GM19372 (cell line): Measurements from ENCODE around the gene PNMA5.

ENCODE experiments used
- ATAC-seq: cut with Tn5 transposase; IDR thresholded peaks from one replicate; pipeline ENCODE4 v1.9.1; 2021; ENCODE audit warnings: mild to moderate bottlenecking, low read depth, moderate library complexity; ENCODE audit not compliant: unreplicated experiment

Gene PNMA5

GRCh38 chrX:152959626-152960025 lies 34.3 kb downstream of the PNMA5 start:
- no peak for ATAC-seq

DNA sequence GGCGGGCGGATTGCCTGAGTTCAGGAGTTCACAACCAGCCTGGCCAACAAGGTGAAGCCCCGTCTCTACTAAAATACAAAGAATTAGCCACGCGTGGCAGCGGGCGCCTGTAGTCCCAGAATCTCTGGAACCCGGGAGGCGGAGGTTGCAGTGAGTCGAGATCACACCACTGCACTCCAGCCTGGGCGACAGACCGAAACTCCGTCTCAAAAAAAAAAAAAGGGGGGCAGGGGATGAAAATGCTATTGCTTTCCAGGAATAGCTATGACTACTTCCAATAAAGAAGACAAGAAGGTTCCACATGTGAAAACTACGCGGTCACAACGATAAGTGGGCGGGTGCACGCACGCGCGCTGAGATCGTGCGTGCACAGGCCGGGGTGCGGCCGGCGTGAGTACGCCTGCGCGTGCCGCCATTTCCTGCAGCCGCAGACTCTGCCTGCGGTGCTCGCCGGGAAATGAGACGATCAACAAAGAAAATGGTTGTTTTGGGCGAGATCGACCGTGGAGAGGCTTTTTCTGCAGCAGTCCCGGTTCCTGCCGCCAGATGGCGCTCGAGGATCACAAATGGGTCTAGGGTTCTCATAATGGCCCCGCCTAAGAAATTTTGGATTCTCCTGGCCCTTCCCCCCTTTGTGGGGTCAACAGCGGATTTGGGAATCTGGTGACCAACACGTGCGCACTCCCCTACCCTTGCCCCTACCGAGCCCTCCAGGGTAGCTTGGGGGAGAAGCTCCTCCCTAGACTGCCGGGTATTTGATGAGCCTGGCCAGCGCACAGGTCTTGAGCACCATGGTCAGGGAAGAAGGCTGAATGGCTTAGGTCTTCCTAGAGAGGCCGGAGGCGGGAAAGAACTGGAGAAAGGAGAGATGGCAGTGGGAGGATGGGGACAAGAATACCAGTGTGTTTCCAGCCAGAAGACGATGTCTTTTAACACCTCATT lies 35.1 kb downstream of the PNMA5 start:
- ATAC-seq, result peak; percentile 96

- ATAC-seq, result no peak
Measured at GRCh38 chrX:152958047-152958446, 35.9 kb downstream of the PNMA5 start.

- ATAC-seq, result no peak
Measured at GRCh38 chrX:152950786-152951185, 43.1 kb downstream of the PNMA5 start.

DNA sequence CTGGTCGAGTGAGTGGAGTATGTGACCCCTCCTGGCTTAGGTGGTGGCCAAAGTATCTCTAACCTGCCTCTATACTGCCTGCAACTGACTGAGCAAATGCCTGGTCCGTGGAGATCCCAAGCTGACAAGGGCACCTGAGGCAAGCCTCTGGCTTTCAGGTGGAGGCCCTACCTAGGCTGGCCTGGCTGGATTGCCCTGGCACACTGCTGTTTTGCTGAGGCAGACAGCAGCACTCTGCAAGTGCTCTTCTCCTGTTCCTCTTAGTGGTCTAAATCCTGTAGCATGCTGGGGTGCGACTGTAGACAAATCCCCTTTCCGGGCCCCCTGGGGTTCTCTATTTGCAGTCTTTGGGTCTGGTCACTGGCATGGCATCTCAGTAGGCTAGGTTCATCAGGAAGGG lies 44.8 kb downstream of the PNMA5 start:
- ATAC-seq, result no peak

- no peak for ATAC-seq
Measured at GRCh38 chrX:152946681-152947080, 47.2 kb downstream of the PNMA5 start.

GRCh38 chrX:152945021-152945979 lies 48.6 kb downstream of the PNMA5 start:
- ATAC-seq, result no peak

DNA sequence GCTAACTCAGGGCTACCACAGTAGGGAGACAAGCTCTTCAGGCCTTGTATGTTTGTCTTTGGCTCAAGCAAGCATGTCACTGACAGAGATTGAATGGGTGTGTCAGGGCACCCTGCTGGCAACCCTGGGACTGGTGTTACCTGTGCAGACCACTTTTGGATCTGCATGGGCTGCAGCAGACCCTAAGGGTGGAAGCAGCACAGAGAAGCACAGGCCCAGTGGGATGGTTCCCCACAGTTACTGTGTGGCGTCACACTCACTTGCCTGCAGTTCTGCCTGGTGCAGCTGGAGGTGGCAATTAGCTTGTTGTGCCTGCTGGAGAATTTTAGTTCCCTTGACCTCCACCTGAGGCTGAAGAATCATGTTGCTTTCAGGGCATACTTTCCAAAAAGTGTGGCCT lies 50.1 kb downstream of the PNMA5 start:
- no peak for ATAC-seq

- no peak for ATAC-seq
Measured at GRCh38 chrX:152942077-152942442, 51.9 kb downstream of the PNMA5 start.

DNA sequence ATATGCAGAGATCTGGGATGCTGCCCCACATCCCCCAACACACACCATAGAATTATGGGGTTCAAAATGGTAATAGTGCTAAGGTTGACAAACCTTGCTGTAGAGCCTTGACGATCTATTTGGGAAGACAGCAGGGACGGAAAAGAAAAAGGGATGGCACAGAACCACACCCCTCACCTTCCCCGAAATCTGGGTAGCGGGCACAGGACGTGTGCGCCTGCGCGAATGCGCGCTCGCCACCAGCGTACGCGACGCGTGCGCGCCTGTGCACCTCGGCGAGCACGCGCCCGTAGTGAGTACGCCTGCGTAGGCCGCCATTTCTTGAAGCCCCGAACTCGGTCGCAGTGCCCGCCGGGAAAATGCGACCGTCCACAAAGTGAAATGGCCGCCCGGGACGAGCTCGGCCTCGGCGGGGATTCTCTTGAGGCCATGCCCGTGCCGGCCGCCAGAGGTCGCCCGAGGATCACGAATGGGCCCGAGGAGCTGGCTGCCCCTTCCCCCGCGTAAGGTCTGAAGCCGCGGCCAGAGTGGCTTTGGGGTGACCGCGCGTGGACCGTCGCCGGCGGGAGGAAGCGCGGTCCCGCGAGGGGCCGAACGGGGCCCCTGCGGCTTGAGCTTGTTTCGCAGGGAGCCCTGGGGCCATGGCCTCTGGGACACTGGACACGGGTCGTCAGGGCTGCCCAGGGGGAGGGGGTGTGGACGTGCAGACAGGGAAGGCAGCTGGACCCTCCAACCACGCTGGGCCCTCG lies 52.4 kb downstream of the PNMA5 start:
- ATAC-seq, result peak; percentile 91
